Lung microvascular endothelial cell (primary cell): ENCODE data around the gene XBP1. TPM values are rescaled to one million over a fixed set of nuclear protein-coding genes. Genes with fewer than 3 reads are reported as not detected.
"Not testable (repeated sequence)": the region's sequence is repeated elsewhere in the genome, so short reads cannot be mapped to it uniquely, and the experiment has no call there.

Experiments
- DNase-seq, 2 donors: peaks; one replicate each; pipeline versions ENCODE4 v3.0.0 to v3.0.0-alpha.2; 2010; ENCODE audit warnings: low read depth in 2 of 2
- total RNA-seq: library from RNA; depleted of rRNA; stranded (reverse); fragments of >200 nt; gene quantifications from 2 replicates; pipeline ENCODE4 v1.2.1, GENCODE V29; 2014

XBP1 gene
- total RNA-seq = 53.0 and 105 TPM in 2 replicates

- peak; percentile 95 to 98 for DNase-seq
These were observed at the start of gene XBP1 for GRCh38 chr22:28800308-28801041. Gene XBP1 (minus strand): TSS chr22:28800569.

- no peak for DNase-seq
These were observed 46.6 kb upstream of the XBP1 start for GRCh38 chr22:28846994-28847393.

- not testable (repeated sequence) for DNase-seq
These were observed 43.9 kb upstream of the XBP1 start for GRCh38 chr22:28844277-28844676.

GRCh38 chr22:28843633-28844032 lies 43.3 kb upstream of the XBP1 start:
- DNase-seq = no peak

- no peak for DNase-seq
These were observed 40.7 kb upstream of the XBP1 start for GRCh38 chr22:28841111-28841510.

GRCh38 chr22:28838971-28839370 lies 38.6 kb upstream of the XBP1 start:
- no peak for DNase-seq

GRCh38 chr22:28837640-28838039 lies 37.3 kb upstream of the XBP1 start:
- no peak for DNase-seq

- DNase-seq = no peak
These were observed 35.3 kb upstream of the XBP1 start for GRCh38 chr22:28835630-28836189.

GRCh38 chr22:28833276-28833923 lies 33.0 kb upstream of the XBP1 start:
- no peak for DNase-seq

- DNase-seq = no peak
These were observed 32.4 kb upstream of the XBP1 start for GRCh38 chr22:28832731-28833130.

GRCh38 chr22:28831140-28832072 lies 31.0 kb upstream of the XBP1 start:
- DNase-seq = no peak

GRCh38 chr22:28830441-28830840 lies 30.1 kb upstream of the XBP1 start:
- no peak for DNase-seq

- peak; percentile 77 to 83 for DNase-seq
These were observed 29.2 kb upstream of the XBP1 start for GRCh38 chr22:28829358-28830181.

- no peak for DNase-seq
These were observed 26.6 kb upstream of the XBP1 start for GRCh38 chr22:28826921-28827320.

- DNase-seq = not testable (repeated sequence)
These were observed 26.1 kb upstream of the XBP1 start for GRCh38 chr22:28826430-28826829.

GRCh38 chr22:28824455-28824854 lies 24.1 kb upstream of the XBP1 start:
- not testable (repeated sequence) for DNase-seq

GRCh38 chr22:28822930-28823551 lies 22.7 kb upstream of the XBP1 start:
- no peak for DNase-seq

- DNase-seq = no peak
These were observed 21.1 kb upstream of the XBP1 start for GRCh38 chr22:28821452-28821851.

- no peak for DNase-seq
These were observed 20.5 kb upstream of the XBP1 start for GRCh38 chr22:28820885-28821284.
